IPS-NIHi7 (cell line): ENCODE results near the gene PRM2.

Experiments
- DNase-seq: peaks from one replicate; pipeline ENCODE4 v3.0.0; 2012; ENCODE audit warnings: mixed read lengths; ENCODE audit errors: extremely low spot score

The PRM2 gene

GRCh38 chr16:11260596-11260966 is 15.7 kb downstream of the PRM2 start:
- DNase-seq: no peak

- DNase-seq: no peak
These were observed 16.4 kb downstream of the PRM2 start for GRCh38 chr16:11259655-11260595.

DNA sequence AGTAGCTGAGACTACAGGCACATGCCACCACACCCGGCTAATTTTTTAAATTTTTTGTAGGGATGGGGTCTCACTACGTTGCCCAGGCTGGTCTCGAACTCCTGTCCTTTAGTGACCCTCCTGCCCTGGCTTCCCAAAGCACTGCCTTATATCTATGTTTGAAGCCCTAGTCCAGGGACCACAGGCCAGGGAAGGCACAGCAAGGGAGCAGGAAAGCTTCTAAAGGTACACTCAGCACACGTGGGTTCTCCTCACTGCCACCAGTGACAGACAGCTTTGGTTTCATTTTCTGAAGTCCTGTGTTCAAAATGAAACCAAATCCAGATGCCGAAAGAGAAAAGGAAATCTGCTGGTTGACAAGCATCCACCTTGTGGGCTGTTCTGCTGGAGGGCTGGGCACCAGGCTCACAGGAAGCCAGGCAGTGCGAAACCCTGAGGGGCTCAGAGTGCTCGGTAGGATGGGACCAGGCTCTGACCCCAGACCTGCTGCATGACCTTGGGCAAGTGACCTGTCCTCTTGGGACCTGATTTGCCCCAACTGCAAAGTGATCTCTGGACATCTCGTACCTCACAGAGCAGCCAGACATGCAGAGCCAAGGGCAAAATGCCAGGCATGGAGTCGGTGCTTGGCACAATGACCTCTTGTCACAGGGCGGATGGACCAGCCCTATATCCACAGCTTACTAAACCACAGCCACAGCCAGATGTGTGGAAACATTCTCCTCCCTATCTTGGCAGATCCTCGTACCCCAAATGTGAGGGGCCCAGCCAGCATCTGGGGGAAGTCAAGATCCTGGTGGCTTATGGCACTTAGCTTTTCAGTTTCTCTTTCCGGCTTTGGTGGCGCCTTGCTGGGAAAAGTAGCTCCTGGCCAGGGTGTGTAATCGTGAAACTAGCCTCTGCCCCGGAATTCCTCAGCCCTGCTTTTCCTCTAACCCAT is 17.5 kb downstream of the PRM2 start:
- no peak for DNase-seq

GRCh38 chr16:11257131-11257938 is 18.9 kb downstream of the PRM2 start:
- peak; percentile 88 for DNase-seq

DNA sequence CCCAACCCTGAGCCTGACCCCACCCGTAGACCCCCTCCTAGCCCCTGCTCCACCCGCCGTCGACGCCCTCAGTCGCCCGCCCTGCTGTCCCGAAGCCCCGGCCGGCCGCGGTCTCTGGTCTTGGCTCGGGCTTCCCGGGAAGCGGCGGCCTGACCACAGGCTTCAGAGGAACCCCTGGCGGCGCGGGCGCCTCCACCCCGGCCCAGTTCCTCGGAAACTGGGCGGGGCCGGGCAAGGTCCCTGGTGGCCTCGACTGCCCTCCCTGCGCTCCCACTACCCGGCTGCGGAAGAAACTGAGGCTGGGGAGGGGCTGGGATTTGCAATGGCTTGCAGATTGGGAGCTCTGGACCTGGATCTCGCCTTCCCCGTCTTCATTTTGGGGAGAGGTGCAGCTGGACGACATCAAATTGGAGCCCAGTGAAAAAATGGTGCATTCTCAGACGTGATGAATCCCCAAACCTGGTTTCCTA is 19.6 kb downstream of the PRM2 start:
- DNase-seq: peak; percentile 57

GRCh38 chr16:11255737-11256660 is 20.3 kb downstream of the PRM2 start, which contains the start of gene SOCS1:
SOCS1 (minus strand) TSS chr16:11256204; CDS start chr16:11255478, 726 bp downstream.
- peak; percentile 88 for DNase-seq

DNA sequence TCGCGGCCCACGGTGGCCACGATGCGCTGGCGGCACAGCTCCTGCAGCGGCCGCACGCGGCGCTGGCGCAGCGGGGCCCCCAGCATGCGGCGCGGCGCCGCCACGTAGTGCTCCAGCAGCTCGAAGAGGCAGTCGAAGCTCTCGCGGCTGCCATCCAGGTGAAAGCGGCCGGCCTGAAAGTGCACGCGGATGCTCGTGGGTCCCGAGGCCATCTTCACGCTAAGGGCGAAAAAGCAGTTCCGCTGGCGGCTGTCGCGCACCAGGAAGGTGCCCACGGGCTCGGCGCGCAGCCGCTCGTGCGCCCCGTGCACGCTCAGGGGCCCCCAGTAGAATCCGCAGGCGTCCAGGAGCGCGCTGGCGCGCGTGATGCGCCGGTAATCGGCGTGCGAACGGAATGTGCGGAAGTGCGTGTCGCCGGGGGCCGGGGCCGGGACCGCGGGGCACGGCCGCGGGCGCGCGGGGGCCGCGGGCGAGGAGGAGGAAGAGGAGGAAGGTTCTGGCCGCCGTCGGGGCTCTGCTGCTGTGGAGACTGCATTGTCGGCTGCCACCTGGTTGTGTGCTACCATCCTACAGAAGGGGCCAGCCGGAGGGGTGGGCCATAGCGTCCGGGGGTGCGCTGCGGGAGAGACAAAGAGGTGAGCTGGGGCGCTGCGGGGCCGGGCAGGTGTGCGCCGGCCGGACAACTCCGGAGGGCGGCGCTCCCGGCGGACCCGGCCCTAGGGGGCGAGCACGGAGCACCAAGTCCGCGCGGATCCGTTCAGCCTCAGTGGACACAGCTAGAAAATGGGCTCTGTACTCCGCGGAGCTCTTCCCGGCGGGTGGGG is 21.2 kb downstream of the PRM2 start:
- no peak for DNase-seq

DNA sequence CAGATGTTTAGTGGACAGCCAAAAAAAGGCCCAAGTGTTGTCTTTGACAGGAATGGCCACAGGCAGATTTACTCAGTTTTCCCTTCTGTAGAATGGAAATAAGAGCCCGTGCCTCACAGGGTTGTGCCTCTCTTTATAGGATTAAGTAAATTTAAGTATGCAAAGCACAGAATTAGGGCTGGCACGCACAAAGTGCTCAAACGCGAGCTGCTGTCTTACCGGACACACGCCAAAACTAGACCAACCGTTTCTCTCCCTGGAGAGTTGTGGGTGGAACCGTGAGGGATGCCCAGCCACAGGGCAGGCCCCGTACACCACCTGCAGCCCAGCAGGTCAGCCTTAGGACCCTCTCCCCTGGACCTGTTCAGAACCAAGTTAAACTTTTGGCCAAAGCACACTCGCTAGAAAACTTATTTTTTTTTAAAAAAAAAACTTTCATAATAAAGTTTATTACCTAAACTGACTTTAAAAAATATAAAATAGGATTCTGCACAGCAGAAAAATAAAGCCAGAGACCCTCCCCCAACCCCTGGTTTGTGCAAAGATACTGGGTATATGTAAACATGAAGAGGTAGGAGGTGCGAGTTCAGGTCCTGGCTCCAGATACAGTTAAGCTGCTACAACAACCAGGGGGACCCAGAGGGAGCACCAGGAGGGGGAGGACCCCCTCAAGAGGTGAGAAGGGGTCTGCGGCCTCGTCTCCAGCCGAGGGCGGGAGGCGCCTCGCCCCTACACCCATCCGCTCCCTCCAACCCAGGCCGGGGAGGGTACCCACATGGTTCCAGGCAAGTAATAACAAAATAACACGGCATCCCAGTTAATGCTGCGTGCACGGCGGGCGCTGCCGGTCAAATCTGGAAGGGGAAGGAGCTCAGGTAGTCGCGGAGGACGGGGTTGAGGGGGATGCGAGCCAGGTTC is 22.0 kb downstream of the PRM2 start:
- no peak for DNase-seq

GRCh38 chr16:11253009-11253994 is 23.0 kb downstream of the PRM2 start:
- no peak for DNase-seq

GRCh38 chr16:11252482-11252931 is 23.8 kb downstream of the PRM2 start:
- DNase-seq: no peak

- DNase-seq: no peak
These were observed 24.5 kb downstream of the PRM2 start for GRCh38 chr16:11251525-11252481.

DNA sequence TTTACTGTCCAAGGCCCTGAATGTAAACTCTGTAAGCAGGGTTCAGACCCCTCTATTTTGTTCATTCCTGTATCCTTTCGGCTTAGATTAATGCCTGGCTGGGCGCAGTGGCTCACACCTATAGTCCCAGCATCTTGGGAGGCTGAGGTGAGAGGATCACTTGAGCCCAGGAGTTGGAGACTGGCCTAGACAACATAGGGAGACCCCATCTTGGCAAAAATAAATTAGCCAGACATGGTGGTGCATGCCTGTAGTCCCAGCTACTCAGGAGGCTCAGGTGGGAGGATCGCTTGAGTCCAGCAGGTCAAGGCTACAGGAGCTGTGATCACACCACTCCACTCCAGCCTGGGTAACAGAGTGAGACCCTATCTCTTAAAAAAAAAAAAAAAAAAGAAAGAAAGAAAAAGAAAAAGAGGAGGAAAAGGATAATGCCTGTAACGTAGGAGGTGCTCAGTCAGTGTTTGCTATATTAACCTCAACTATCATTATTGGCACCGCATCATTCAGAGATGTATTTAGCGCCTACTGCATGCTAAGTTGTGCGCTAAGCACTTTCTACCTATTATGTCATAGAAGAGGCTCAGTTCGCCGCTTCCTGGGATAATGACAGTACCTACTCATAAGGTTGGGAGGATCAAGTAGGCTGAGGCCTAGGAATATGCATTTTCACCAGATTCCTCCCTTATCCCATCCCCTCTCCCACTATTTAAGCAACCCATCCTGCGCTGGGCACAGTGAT is 25.3 kb downstream of the PRM2 start:
- no peak for DNase-seq

- DNase-seq: peak; percentile 51
These were observed 26.0 kb downstream of the PRM2 start for GRCh38 chr16:11250091-11250785.

- no peak for DNase-seq
These were observed 26.8 kb downstream of the PRM2 start for GRCh38 chr16:11249233-11250061.
